HepG2 (cell line): Measurements from ENCODE around the gene GLDC. TPM values are rescaled to one million over a fixed set of nuclear protein-coding genes. Genes with fewer than 3 reads are reported as not detected.

Source experiments
- ATAC-seq: fragments of 200-7000 bp; cut with Tn5 transposase; 3 replicates; pipeline ENCODE4 v1.9.1; 2020; ENCODE audit warnings: mild to moderate bottlenecking, moderate library complexity
- BruUV-seq: library from RNA; stranded (reverse); fragments of 400-500 nt; replicated peaks from 2 replicates; lab custom pipeline; 2021; lab: Mats Ljungman, UMichigan
- CTCF ChIA-PET: fragments of 300-600 bp; formaldehyde crosslinking; extraction: SDS; loops from one replicate; lab custom pipeline; 2021; ENCODE audit warnings: low total read pairs, inconsistent platforms, low intra/inter-chr PET ratio; lab: Yijun Ruan, JAX
- POLR2A ChIA-PET: fragments of 350-600 bp; sonication (Branson Sonifier 250); formaldehyde crosslinking; loops from one replicate; lab custom pipeline; 2020; ENCODE audit warnings: antibody characterized with exemption, inconsistent platforms; lab: Yijun Ruan, JAX
- DNase-seq: peaks from one replicate; pipeline ENCODE4 v3.0.0-alpha.2; 2015; ENCODE audit warnings: low spot score
- FAIRE-seq: peaks from 3 replicates; lab custom pipeline; 2011; peaks lifted over from hg19 to GRCh38; lab: Jason Lieb, UNC
- H2AFZ ChIP-seq: one replicate; pipeline ENCODE4 v1.6.1; 2011; ENCODE audit warnings: low read length, inconsistent platforms
- H3K27ac ChIP-seq: fragments of 300-600 bp; 3 replicates; pipeline ENCODE4 v1.8.0; 2011; ENCODE audit warnings: mixed run types, mild to moderate bottlenecking, mixed read lengths, low read length, inconsistent platforms; ENCODE audit not compliant: insufficient read depth; ENCODE audit errors: extremely low read length
- H3K27me3 ChIP-seq, 2 experiments: fragments of 200-600 bp in 1 of 2; 2 replicates in 1 of 2; 3 replicates in 1 of 2; pipeline versions ENCODE4 v1.6.0 to v1.8.0; 2011; ENCODE audit warnings: low read length in 2 of 2, mild to moderate bottlenecking in 2 of 2, moderate library complexity in 2 of 2, inconsistent platforms in 1 of 2; ENCODE audit not compliant: insufficient read depth in 2 of 2, control insufficient read depth in 1 of 2
- H3K36me3 ChIP-seq, 2 experiments: fragments of 200-600 bp in 1 of 2; replicated peaks in 1 of 2; 2 replicates in 1 of 2; 3 replicates in 1 of 2; pipeline versions ENCODE4 v1.5.1 to v1.8.0; 2011; ENCODE audit warnings: low read length in 2 of 2, inconsistent platforms in 1 of 2; ENCODE audit not compliant: insufficient read depth in 2 of 2, control insufficient read depth in 1 of 2
- H3K4me1 ChIP-seq: 2 replicates; pipeline ENCODE4 v1.5.1; 2012; ENCODE audit warnings: low read length, inconsistent platforms; ENCODE audit not compliant: insufficient read depth
- H3K4me2 ChIP-seq: 2 replicates; pipeline ENCODE4 v1.6.0; 2011; ENCODE audit warnings: low read depth, low read length, inconsistent platforms
- H3K4me3 ChIP-seq, 3 experiments: fragments of 200-600 bp in 1 of 3; sonication (generic), shearing (Covaris generic) in 1 of 3; replicated peaks in 1 of 3; 2 replicates each; pipeline ENCODE4 v1.5.1; 2011 to 2016; ENCODE audit warnings: low read length in 3 of 3, inconsistent platforms in 2 of 3, low read depth in 2 of 3, mild to moderate bottlenecking in 2 of 3, control low read depth in 1 of 3, mixed read lengths in 1 of 3; ENCODE audit not compliant: insufficient read depth in 1 of 3
- H3K79me2 ChIP-seq: one replicate; pipeline ENCODE4 v1.6.1; 2011; ENCODE audit warnings: low read length, inconsistent platforms; ENCODE audit not compliant: insufficient read depth
- H3K9ac ChIP-seq: 2 replicates; pipeline ENCODE4 v1.6.0; 2011; ENCODE audit warnings: mild to moderate bottlenecking, low read depth, low read length, inconsistent platforms; ENCODE audit not compliant: insufficient read depth
- H3K9me3 ChIP-seq: 2 replicates; pipeline ENCODE4 v1.5.1; 2012; ENCODE audit warnings: mild to moderate bottlenecking, low read length
- H4K20me1 ChIP-seq: 2 replicates; pipeline ENCODE4 v1.6.0; 2011; ENCODE audit warnings: inconsistent platforms, mild to moderate bottlenecking, low read length, moderate library complexity; ENCODE audit not compliant: insufficient read depth
- FOXA1 ChIP-seq, 2 experiments: fragments of 450-650 bp in 1 of 2; sonication (generic) in 1 of 2; formaldehyde crosslinking in 1 of 2; IDR thresholded peaks; 2 replicates each; pipeline versions ENCODE4 v1.4.0 to v1.6.1; 2016 to 2020; ENCODE audit warnings: missing genetic modification reagents in 1 of 2
- FOXJ3 ChIP-seq: sonication (generic); formaldehyde crosslinking; IDR thresholded peaks from 2 replicates; pipeline ENCODE4 v1.4.0; 2020; ENCODE audit warnings: missing genetic modification reagents, mild to moderate bottlenecking, borderline replicate concordance
- HNF1A ChIP-seq, 2 experiments: sonication (generic) in 1 of 2; formaldehyde crosslinking in 1 of 2; IDR thresholded peaks; 2 replicates each; pipeline versions ENCODE4 v1.4.0 to v1.6.1; 2016 to 2020; ENCODE audit warnings: borderline replicate concordance in 1 of 2, low read depth in 1 of 2, mild to moderate bottlenecking in 1 of 2, missing genetic modification reagents in 1 of 2
- REL ChIP-seq: sonication (generic); formaldehyde crosslinking; conservative IDR thresholded peaks from 2 replicates; pipeline ENCODE4 v1.8.0; 2022; ENCODE audit warnings: mild to moderate bottlenecking, missing genetic modification reagents, moderate library complexity
- REXO4 ChIP-seq: sonication (generic); formaldehyde crosslinking; IDR thresholded peaks from 2 replicates; pipeline ENCODE4 v1.8.0; 2022; ENCODE audit warnings: missing genetic modification reagents, mild to moderate bottlenecking, borderline replicate concordance
- SNAPC4 ChIP-seq: sonication (generic); formaldehyde crosslinking; IDR thresholded peaks from 2 replicates; pipeline ENCODE4 v1.4.0; 2020; ENCODE audit warnings: mild to moderate bottlenecking, missing genetic modification reagents
- SRF ChIP-seq: IDR thresholded peaks from 2 replicates; pipeline ENCODE4 v1.6.1; 2011; ENCODE audit warnings: mild to moderate bottlenecking, low read depth, low read length, moderate library complexity
- ZFY ChIP-seq: sonication (generic); formaldehyde crosslinking; IDR thresholded peaks from 2 replicates; pipeline ENCODE4 v1.4.0; 2020; ENCODE audit warnings: missing genetic modification reagents
- ZNF256 ChIP-seq: sonication (generic); formaldehyde crosslinking; conservative IDR thresholded peaks from 2 replicates; pipeline ENCODE4 v1.4.0; 2020; ENCODE audit warnings: missing genetic modification reagents
- ZNF513 ChIP-seq: sonication (generic); formaldehyde crosslinking; conservative IDR thresholded peaks from 2 replicates; pipeline ENCODE4 v1.5.0; 2020; ENCODE audit warnings: missing genetic modification reagents
- ZNF556 ChIP-seq: sonication (generic); formaldehyde crosslinking; IDR thresholded peaks from 2 replicates; pipeline ENCODE4 v1.4.0; 2020; ENCODE audit warnings: mild to moderate bottlenecking, missing genetic modification reagents, borderline replicate concordance
- WGBS: methylation state at CpG from one replicate; pipeline ENCODE4 v1.1.6; 2017; ENCODE audit warnings: low lambda C conversion rate; 5-methylcytosine and 5-hydroxymethylcytosine counted together
- in situ Hi-C: cut with HindIII; loops from 2 replicates; pipeline ENCODE4 v1.10.0; 2017; ENCODE audit warnings: low pct_unique_long_range_greater_than_20kb; ENCODE audit not compliant: extremely low pct_ligation_motif_present
- intact Hi-C: fragments of 100-400 bp; cut with micrococcal nuclease; formaldehyde crosslinking; loops from one replicate; pipeline ENCODE4 v1.10.0; 2022; ENCODE audit not compliant: unreplicated experiment
- polyA plus RNA-seq, 8 experiments: library from polyadenylated mRNA; depleted of rRNA in 3 of 8; stranded (reverse) in 7 of 8; unstranded in 1 of 8; fragments of >200 nt; fragmentation: Illumina TruSeq in 4 of 8; extraction: Trizol in 4 of 8; gene quantifications; 2 replicates each; pipeline versions ENCODE4 v1.2.1 to v1.2.3, GENCODE V29; 2011 to 2016; ENCODE audit warnings: low read depth in 4 of 8, missing spikeins in 1 of 8, mixed read lengths in 1 of 8; ENCODE audit not compliant: insufficient read depth in 1 of 8
- total RNA-seq, 5 experiments: library from RNA; depleted of rRNA; stranded (reverse); fragments of >200 nt; fragmentation: Illumina TruSeq; extraction: Trizol; gene quantifications; 2 replicates each; pipeline ENCODE4 v1.2.3, GENCODE V29; 2016; ENCODE audit warnings: low read depth in 1 of 5

GLDC gene
- total and polyA plus RNA-seq, 2 of the 13 experiments (the other 11 are each of a cell fraction or from before 2014, with no cell fraction given) = 59.3 to 115 TPM

- Histone ChIP-seq H3K27me3 (no peaks in the 10 kb centered on the region), H3K9me3 (no peaks in the 10 kb centered on the region), H3K9ac (peak overlapping the region; percentile 28; the same call in 1 of the 2 replicates), H3K36me3 (peaks cover 4 to 12% of the 10 kb centered on the region in 2 experiments; a peak in 3 of 5 replicates), H3K4me1 (peaks cover 67% of the 10 kb centered on the region), H3K4me3 (peak overlapping the region in 1 of 3 experiments; percentile 35; a peak in 3 of 6 replicates), H3K4me2 (peak overlapping the region; percentile 64), H3K27ac (peak overlapping the region; percentile 49), H2AFZ (no peak overlapping the region), H4K20me1 (no peaks in the 10 kb centered on the region; the same call in none of the 2 replicates), H3K79me2 (peaks cover 73% of the 10 kb centered on the region)
- ATAC-seq (peak; percentile 97), FAIRE-seq (peak; percentile 97), DNase-seq (peak; percentile 74)
- in situ Hi-C loops (no loop called here), intact Hi-C loops (loop anchor here (5.0 kb wide), 2 partner anchors 35 to 40 kb away; no protein-coding TSS in a partner anchor)
- BruUV-seq = no TSS peak
- POLR2A ChIA-PET = interaction anchor here (0.6 to 1.4 kb wide), 7 partner anchors 9 to 83 kb away, joined by 3 to 8 read pairs (median 4); no protein-coding TSS in a partner anchor
- CTCF ChIA-PET = no interaction called here
- WGBS = 21% methylated on average over 17 of the region's 19 CpGs
- TF ChIP-seq HNF1A (IDR thresholded peaks at IDR 0.05; ENCODE audit: low read depth) (no peak), HNF1A (CRISPR knock-in tag; IDR thresholded peaks at IDR 0.05; ENCODE audit: borderline replicate concordance) (no peak), ZNF256 (CRISPR knock-in tag) (no peak), FOXJ3 (no peak), REL (CRISPR knock-in tag) (no peak), REXO4 (CRISPR knock-in tag) (no peak), ZFY (CRISPR knock-in tag) (no peak), SNAPC4 (no peak), FOXA1 (IDR thresholded peaks at IDR 0.05) (no peak), FOXA1 (CRISPR knock-in tag; IDR thresholded peaks at IDR 0.05) (no peak), ZNF556 (no peak), ZNF513 (CRISPR knock-in tag) (no peak), SRF (no peak)
These were observed 12.9 kb downstream of the GLDC start for GRCh38 chr9:6632516-6633183.
